Astrocyte of the cerebellum (primary cell): ENCODE results near the gene KIFC3.

ENCODE experiments used
- DNase-seq: peaks from one replicate; pipeline ENCODE4 v3.0.0-alpha.2; 2011; ENCODE audit warnings: low read depth
- H3K4me3 ChIP-seq: 2 replicates; pipeline ENCODE4 v1.5.1; 2011; ENCODE audit warnings: mild to moderate bottlenecking, low read depth, low read length, moderate library complexity
- in situ Hi-C: cut with HindIII; loops from 2 replicates; pipeline ENCODE4 v1.10.0; 2017; ENCODE audit warnings: low sequenced_read_pairs
- TF ChIP-seq, protein P1 (sequence below): IDR thresholded peaks from 2 replicates; pipeline ENCODE4 v1.5.1; 2012; ENCODE audit warnings: low read length, low read depth, moderate library complexity, mild to moderate bottlenecking; ENCODE audit errors: missing control alignments

Gene KIFC3

DNA sequence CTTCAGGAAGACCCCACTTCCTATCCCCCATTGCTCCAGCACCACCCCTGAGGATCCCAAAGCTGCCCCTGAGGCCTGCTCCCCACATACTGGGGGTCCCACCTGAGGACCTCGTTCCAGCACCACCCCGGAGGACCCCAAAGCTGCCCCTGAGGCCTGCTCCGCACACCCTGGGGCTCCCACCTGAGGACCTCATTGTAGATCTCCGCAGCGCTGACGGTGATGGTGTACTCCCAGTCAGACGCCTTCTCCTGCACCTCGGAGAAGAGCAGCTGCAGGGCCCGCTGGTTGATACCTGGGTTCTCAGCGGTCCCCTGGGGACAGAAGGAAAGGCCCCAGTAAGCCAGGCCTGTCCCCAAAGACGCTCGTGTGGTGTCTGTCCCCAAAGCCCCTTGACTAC is 40.3 kb downstream of the KIFC3 start:
- in situ Hi-C loops = no loop called here
- TF ChIP-seq, protein P1, sequence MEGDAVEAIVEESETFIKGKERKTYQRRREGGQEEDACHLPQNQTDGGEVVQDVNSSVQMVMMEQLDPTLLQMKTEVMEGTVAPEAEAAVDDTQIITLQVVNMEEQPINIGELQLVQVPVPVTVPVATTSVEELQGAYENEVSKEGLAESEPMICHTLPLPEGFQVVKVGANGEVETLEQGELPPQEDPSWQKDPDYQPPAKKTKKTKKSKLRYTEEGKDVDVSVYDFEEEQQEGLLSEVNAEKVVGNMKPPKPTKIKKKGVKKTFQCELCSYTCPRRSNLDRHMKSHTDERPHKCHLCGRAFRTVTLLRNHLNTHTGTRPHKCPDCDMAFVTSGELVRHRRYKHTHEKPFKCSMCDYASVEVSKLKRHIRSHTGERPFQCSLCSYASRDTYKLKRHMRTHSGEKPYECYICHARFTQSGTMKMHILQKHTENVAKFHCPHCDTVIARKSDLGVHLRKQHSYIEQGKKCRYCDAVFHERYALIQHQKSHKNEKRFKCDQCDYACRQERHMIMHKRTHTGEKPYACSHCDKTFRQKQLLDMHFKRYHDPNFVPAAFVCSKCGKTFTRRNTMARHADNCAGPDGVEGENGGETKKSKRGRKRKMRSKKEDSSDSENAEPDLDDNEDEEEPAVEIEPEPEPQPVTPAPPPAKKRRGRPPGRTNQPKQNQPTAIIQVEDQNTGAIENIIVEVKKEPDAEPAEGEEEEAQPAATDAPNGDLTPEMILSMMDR = no peak
- H3K4me3 ChIP-seq = no peak overlapping the region
- no peak for DNase-seq

DNA sequence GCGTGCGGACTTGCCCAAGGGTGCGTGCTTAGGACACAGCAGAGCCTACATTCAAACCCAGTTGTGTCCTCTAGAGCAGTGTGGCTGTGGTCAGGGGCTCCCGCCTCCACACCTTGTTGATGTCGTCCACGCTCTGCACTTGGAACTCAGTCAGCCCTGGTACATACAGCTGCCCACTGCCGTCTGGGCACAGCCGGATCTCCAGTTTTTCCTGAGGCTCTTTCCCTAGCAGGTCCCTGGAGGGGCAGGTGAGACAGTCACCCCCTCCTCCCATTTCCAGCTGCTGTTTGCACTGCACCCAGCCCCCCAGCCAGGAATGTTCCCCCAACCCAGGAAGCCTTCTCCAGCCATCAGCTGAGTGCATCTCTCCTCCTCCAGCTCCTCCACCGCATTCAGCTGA is 41.0 kb downstream of the KIFC3 start:
- in situ Hi-C loops = no loop called here

DNA sequence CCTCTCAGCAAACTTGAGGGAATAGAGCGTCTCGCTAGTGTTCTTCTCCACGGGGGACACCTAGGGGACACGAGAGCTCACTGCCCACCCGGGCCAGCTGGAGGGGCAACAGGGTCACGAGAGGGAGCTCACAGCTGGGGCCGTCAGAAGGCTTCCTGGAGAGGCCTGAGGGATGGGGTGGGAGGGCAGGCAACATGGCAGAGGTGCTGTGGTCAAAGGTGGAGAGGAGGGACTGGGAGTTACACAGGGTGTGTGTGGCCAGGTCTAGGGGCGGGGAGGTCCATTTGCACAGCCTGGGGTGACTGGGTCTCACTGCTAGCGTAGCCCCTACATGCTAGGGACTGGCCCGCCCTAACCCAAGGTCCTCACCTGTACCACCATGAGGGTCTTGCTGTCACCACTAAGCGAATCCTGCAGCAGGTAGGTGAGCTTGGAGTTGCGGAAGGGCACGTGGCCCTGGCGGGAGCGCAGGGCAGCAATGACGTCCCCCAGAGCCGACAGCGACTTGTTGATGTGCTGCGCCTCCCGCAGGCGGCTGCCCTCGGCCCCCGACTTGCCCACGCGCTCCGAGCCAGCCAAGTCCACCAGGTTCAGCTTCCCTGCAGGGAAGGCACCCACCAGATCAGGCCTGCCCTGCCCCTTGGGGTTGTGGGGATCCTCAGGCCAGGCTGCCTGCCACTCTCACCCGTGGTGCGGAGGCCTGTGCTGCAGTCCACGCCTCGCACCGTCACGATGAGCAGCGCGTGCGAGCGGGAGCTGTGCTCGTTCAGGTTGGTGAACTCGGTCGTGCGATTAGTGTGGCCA is 41.7 kb downstream of the KIFC3 start:
- TF ChIP-seq, protein P1 = no peak
- no peak for DNase-seq
- H3K4me3 ChIP-seq = no peak overlapping the region
- in situ Hi-C loops = no loop called here

More for the DNA sequence above, 41.0 kb downstream of the KIFC3 start:
- H3K4me3 ChIP-seq = no peak overlapping the region
- TF ChIP-seq, protein P1 = no peak
- DNase-seq = no peak

DNA sequence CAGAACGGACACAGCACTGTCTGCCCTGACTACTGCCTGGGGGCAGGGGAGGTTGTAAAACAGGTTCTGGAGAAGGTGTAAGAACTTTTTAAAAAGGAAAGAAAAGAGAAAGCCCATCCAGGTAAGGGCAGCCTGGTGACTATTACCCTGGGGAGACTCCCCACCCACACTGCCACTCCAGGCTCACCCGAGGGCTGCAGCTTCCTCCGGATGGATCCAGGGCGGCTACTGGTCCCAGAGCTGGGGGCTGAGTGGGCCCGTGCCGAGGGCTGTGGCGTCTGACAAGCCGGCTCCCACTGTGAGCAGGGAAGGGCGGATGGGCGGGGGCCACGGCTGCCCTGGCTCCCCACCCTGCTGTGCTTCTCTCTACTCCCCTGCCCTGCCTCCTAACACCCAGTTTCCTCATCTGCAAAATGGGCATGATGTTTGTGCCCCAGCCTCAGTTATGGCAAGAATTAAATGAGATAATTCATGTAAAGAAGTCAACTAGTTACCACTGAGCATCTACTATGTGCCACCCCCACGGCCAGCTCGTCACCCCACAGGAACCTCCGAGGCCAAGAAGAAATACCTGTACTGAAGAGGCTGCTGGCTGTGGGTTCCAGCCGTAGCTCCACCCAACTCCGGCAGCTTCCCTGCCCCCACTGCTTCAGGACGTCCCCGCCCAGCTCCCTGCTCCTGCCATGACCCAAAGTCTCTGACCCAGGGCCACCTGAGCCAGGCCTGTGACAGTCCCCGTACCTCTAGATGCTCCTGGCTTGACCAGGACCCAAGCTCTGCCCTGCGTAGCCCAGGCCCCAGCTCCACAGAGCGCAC is 42.5 kb downstream of the KIFC3 start:
- H3K4me3 ChIP-seq = no peak overlapping the region
- no peak for DNase-seq
- TF ChIP-seq, protein P1 = no peak
- in situ Hi-C loops = no loop called here

DNA sequence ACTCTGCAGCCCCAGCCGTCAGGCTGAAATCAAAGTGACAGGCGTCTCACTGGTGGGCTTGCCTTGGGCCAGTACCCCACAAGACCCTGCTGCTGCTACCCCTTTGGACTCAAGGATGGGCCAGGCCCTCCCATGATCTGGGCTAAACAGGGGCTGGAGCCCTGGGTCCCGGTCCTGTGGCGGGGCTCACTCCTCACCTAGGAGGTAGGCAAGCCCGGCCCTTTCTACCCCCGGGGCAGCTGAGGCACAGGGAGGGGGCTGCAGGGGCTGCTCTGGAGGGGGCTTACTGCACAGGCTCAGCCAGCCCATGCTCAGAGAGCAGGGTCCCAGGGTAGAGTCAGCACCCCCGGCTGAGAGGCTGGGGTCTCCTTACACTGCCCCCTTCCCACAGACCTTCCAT is 43.2 kb downstream of the KIFC3 start:
- in situ Hi-C loops = no loop called here
- TF ChIP-seq, protein P1 = no peak
- DNase-seq = no peak
- H3K4me3 ChIP-seq = no peak overlapping the region

DNA sequence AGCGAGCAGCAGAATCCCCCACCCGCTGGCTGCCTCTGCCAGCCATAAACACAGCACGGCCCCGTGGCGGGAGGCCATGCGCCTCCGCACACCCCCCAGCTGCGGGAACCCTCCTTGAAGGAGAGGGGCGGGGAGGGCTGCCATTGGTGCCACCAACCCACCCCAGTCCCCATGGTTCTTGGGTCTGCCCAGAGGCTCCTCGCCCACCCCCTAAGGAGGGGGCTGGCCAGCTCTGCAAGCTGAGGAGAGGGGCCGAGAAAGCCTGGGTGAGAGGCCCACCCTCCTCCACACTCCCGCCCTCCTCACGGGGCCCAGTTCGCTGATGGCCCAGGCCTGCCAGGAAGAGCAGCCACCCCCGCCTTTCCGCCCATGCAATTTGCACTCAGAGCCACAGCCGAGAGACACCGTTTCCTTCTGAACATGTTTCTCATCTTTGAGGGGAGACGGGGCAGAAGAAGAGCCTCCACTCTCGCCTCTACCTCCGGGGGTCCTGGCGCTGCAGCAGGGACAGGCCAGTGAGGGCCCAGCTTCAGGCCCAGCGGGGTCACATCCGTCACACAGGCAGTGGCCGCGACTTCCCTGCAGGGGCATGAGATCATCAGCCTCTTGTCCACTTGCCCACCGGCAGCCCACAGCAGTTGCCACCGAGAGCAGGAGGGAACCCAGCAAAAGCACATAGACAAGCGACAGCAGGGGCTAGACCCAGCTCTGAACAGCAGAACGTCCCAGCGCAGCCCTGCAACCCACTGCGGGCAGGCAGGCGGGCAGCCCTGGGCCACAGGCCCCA is 43.8 kb downstream of the KIFC3 start:
- TF ChIP-seq, protein P1 = no peak
- in situ Hi-C loops = no loop called here
- no peak for DNase-seq
- no peak overlapping the region for H3K4me3 ChIP-seq
